GM15510 (cell line): ENCODE results near the gene TRPM3.

Source experiments
- POLR2A ChIP-seq: IDR thresholded peaks from 3 replicates; pipeline ENCODE4 v1.6.1; 2011; ENCODE audit warnings: borderline replicate concordance; ENCODE audit not compliant: insufficient read length; ENCODE audit errors: extremely low read depth

The TRPM3 gene

DNA sequence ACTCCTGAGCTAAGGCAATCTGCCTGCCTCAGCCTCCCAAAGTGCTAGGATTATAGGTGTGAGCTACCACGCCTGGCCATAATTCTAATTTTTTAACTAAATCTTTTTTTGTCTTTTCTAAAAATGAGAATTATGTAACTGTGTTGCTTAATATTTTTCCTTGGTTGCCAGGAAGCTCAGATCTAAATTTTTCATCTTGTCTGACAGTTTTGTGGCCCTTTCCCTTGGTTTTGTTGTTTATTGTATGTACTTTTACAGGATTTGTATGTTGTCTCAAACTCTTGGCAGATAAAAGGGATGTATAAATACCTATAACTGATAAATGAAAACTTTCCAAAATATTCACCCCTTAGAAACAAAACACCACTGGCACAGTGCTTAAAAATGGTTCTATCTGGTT is 618.7 kb downstream of the TRPM3 start:
- no peak for TF ChIP-seq POLR2A

DNA sequence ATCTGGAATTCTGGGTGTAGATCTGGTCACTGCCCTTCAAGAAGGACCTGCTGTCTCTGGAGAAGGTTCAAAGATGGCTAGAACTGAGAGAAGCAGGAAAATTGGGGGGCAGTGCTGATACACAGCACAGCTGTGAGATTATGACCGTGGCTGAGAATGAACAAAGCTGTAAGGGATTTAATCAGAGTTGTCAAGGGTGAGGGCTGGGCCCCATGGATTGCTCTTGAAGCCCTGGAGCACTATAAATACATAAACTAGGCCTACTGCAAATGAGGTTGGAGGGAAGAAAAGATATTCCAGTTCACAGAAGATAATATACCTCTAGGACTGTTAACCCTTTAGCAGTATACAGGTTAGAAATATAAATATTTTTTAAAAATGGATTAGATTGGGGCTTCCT is 620.6 kb downstream of the TRPM3 start:
- no peak for TF ChIP-seq POLR2A

DNA sequence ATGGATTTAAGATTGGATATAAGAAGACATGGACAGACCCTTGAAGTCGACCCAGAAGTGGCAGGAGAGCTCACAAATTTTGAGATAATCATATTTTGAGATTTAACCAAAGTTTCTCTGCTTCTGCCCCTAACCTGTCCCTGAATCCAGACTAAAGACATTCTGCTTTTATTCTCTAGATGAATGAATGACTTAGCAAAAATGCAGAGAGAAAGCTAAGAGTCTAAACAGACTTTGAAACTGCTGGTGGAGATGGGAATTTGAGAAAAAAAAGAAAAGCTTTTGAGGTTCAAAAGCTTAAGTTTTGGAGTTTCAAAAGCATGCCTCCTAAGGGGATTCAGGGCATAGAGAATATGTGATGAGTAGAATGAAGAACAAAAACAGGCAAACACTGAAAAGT is 621.8 kb downstream of the TRPM3 start:
- no peak for TF ChIP-seq POLR2A

DNA sequence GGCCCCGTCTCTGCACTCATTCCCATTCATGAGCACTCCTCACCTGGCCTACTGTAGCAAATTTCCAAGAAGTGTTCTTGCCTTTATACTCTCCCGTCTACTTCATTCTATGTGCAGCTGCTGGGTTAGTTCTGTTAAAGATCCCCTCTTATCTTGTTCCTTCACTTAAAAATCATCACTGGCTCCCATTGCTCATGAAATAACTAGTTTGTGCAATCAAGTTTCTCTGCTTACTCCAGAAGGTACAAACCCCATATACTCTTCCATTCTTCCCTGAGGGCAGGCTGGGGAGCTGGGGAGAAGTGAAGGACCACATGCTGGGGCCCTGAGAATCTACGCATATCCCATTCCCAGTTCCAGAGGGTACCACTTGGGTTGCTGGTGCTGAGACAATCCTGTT is 622.6 kb downstream of the TRPM3 start:
- TF ChIP-seq POLR2A: no peak

DNA sequence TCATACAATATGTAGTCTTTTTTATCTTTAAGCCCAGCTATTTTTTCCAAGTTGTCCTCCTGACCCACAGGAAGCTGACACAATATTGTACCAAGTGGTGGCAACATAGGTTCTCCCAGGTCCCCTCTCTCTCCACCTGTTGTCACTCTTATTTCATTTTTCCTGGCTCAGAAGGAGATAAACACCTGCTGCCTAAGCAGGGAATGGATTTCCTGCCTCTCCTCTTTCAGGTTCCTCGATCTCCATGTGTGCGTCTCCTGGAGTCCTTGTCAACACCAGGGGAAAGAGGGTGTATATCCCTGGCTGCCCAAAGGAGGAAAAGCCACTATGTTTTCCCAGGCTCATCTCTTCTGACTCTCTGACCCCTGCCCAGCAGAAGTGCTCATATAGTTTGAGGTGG is 625.2 kb downstream of the TRPM3 start:
- no peak for TF ChIP-seq POLR2A

DNA sequence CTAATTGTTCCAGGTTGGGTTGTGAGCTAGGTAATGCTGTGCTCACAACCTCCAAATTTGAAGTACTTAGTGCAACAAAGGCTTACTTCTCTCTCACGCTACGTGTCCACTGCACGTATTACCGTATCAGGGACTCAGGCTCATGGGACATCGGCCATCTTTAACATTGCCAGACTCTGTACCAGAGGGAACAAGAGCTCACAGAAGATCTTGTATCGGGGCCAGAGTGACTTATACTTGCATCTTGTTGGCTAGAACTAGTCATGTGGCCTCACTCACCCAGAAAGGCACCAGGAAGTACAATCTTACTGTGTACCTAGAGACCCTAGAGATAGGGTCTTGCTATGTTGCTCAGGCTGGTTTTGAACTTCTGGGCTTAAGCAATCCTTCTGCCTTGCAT is 625.9 kb downstream of the TRPM3 start:
- TF ChIP-seq POLR2A: no peak

DNA sequence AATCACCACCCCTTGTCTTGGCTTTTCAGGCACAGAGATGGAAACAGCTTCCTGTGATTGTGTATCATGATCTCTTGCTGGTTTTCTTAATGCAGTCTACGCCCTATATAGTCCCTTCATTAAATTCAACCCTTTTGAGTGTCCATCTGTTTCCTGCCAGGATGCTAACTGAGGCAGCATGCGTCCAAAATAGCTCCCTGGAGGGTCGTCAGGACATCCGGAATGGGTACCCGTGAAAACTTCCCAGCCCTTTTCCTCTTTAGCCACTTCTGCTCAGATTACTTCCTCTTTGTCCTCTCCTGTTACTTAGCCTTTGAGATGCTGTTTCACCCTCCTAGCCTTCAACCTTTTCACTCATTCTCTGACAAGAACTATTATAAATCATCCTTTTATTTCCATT is 627.2 kb downstream of the TRPM3 start:
- no peak for TF ChIP-seq POLR2A

DNA sequence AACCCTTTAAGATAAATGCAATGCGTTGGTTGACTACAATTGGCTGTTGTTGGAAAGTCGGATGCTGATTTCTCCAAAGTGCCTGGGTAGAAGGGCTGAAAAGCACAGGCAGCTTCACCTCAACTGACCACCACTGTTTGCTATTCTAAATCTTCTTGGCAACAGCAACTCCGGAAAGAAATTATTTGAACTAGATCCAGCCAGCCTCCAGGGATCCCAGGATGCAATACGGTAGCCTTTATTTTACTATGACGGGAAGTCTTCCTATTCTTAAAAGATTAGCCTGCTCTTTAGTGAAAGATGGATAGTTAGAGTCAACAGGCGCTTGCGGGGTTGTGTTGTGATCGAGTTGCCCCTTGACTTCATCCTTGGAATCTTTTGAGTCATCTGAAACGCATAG is 628.4 kb downstream of the TRPM3 start:
- no peak for TF ChIP-seq POLR2A

DNA sequence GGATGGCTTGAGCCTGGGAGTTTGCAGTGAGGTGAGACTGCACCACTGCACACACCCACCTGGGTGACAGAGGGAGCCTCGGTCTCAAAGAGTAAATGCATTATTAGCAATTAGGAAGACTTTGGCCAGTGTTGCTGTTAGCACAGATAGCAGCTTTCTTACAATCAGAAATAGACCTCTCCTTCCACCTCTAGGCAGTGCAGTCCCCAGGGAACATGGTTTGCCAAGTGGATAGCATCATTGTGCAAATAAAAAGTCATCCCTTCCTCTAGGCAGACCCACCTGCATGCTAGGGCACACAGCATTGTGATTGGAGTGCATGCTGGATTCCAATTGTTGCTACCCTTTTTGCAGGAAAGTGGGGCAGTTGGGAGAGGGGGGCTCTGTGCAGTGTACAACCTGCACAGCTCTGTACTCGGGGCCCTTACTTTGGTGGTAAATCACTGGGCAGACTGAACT is 629.1 kb downstream of the TRPM3 start:
- TF ChIP-seq POLR2A: no peak

DNA sequence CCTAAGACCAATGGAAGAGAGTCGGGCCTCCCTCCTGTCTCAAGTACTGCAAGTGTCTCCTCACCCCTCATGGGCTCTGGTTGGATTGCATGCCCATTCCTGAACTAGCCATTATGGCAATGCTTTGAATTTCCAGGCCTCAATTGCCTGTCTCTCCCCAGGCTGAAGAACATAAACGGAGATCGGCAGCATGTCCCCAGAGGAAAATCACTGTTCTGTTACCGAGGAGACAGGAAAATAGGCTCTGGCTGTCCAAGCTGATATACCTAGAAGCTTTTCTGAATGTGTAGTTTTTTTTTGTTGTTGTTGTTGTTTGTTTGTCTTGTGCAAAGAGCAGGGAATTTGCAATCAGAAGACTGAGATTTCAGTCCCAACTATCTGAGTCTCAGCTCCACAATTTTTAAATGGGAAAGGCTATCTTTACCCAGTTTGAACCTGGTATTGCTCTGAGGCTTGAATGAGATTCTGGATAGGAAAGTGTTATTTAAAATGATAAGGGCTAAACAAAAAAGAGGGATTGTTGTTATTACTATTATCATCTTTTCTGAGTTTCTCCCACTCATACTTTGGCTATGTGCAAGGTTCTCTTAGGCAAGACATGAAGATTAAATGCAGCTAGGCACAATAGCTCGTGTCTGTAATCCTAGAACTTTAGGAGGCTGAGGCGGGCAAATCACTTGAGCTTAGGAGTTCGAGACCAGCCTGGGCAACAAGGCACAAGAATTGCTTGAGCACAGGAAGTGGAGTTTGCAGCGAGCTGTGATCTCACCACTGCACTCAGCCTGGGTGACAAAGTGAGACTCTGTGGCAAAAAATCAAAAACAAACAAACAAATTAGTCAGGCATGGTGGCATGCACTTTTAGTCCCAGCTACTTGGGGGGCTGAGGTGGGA is 629.7 kb downstream of the TRPM3 start:
- no peak for TF ChIP-seq POLR2A

DNA sequence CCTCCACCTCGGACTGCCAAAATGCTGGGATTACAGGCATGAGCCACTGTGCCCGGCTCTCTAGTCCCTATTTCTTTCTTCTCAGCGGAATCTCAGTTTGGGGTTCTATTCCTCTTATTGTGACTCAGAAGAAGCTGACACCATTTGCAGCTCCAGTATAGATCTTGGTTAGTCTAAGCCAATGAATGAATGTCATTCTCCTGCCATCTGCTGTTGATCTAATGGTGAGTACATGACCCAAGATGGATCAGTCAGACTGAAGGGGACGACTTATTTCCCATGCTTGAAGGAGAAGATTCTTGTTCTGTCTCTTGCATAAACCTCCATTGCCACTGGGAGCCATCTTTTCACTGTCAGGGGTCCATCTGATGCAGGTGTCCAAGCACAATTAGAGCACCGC is 630.9 kb downstream of the TRPM3 start:
- no peak for TF ChIP-seq POLR2A

DNA sequence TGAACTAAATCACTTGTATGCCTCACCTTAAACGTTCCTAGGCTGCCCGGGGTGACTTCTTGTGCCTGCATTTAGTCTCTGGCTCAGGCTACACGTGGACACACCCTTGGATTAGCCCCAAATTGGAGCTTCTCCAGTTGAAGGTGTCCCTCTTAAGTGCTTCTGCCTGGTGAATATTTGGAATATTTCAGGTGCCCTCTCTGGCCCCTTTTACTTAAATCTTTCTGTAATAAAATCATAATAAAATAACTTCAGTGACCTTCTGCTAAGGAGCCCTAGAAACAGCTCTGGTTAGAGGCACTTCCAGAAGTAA is 632.7 kb downstream of the TRPM3 start:
- no peak for TF ChIP-seq POLR2A

DNA sequence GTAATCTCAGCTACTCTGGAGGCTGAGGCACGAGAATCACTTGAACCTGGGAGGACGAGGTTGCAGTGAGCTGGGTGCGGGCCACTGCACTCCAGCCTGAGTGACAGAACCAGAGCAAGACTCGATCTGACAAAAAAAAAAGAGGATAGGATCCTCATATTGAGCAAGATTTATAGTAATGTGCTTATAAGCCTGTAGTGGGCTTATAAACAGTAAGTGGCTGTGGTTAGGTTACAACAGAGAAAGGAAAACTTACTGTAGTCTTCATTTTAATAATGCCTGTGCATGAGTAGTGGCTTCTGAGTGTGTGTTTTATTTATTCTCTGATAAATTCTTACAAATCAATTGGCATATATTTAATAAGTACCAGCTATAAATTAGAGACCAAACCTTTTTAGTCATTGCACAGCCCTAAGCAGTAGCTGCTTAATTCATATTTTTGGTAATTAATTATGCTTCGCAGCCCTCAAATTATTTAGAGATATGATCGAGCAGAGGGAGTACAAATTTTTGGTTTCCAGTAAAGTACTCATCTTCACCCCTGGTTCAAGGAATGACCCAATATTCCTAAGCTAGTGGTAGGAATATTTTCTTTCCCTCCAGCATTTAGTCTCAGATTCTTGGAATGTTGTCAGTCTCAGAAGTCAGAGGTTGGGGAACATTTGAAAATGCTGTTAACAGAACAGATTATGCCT is 633.2 kb downstream of the TRPM3 start:
- TF ChIP-seq POLR2A: no peak

DNA sequence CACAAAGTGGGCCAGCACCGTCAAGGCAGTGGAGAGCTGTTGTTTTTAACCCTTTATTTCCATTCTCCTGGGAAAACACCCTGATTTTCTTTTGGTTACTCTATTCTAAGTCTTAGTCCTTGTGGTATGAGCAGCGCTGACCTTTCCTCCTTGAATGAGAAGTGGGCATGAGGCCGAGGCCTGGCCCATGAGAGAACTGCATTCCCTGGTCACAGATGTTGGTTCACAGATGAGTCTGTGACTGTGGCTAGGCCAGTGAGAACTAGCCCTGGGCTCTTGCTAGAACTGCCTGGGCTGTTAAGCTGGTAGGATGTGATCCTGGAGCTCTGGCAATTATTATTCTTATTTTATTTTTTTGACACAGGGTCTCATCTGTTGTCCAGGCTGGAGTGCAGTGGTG is 635.3 kb downstream of the TRPM3 start:
- TF ChIP-seq POLR2A: no peak

DNA sequence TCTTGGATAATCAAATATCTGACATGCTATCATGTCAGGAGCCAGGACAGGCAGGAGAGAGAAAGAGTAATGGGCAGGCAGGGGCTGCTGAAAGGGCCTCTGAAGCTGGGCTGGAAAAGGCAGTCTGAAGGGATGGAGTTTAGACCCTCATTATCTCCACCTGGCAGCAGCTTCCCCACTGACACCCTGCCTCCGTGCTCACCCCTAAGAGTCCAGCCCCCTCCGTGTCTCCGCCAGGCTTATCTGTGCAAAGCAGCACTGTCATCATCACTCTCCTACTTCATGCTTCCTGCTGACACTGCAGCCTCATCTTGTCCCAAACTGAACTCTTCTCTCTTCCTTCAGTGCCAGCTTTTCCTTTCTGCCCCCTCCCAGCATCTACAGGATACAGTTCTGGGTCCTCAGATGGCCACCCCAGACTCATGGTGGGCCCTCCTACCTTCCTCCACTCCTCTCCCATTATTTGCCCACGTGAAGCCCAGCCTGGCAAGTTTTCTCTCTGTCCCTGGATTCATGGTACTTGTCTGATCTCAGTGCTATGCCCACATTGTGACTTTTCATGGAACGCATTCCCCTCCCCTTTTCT is 636.1 kb downstream of the TRPM3 start:
- TF ChIP-seq POLR2A: no peak

DNA sequence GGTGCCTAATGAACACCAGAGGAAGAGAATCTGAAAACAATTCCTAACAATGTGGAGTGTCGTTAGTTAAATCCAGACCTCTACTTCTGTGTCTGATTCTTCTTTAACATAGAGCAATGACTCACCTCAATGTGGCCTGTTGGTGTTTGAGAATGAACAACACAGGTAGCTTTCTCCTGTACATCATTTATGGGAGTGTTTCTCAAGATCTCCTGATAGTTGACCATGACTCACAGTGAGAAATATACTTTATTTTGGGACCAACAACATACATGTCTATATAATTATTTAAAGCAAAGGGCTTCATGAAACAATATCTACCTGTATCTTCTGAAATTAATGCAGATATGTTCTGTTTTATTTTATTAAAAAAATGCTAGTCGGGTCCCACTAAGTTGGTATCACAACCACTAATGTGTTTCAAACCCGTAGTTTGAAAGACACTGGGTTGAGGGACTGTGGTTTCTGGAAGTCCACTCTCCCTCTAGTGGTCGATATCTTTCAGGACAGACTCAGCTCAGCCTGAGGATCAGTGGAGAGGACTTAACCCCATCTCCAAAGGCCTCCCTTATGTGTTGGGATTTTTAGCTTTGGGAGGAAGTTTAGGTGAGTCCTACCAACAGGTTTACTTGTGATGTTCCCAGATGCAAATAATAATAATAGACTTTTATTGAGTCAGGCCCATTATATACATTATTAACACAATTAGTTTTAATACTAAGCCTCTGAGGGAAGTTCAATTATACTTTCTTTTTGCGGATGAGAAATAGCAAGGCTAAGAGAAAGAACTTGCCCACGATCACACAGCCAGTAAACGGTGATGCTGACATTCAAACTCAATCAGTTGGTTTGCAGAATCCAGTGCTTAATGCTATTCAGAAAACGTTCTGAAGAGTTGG is 636.9 kb downstream of the TRPM3 start:
- TF ChIP-seq POLR2A: no peak

DNA sequence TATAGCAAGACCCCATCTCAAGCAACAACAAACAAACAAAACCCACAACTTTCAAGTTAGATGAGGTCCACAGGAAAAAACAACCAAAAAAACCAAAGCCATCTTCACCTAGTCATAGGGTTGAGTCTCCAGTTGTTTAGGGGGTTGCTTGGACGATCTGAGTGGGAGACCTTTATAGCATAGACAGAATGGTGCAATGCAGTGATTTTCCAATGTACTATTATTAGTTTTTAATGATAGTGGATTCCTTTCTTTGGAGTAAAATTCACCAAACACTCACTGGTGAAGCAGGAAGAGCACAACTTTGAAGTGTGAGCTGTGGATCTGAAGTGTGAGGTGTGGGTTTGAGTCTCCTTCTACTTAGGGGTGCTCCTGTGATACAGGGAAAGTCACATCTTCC is 640.0 kb downstream of the TRPM3 start:
- TF ChIP-seq POLR2A: no peak
